Astrocyte (in vitro differentiated cells and primary cell): ENCODE measurements around the gene PPP2R5B.

Experiments
- CTCF ChIP-seq: IDR thresholded peaks from 2 replicates; pipeline ENCODE4 v1.5.1; 2011; ENCODE audit warnings: low read depth, mild to moderate bottlenecking, inconsistent platforms, low read length, moderate library complexity; ENCODE audit not compliant: insufficient read depth
- EZH2 ChIP-seq: IDR thresholded peaks from 2 replicates; pipeline ENCODE4 v1.6.1; 2012; ENCODE audit warnings: mild to moderate bottlenecking, low read length, inconsistent platforms; ENCODE audit not compliant: insufficient read depth

DNA sequence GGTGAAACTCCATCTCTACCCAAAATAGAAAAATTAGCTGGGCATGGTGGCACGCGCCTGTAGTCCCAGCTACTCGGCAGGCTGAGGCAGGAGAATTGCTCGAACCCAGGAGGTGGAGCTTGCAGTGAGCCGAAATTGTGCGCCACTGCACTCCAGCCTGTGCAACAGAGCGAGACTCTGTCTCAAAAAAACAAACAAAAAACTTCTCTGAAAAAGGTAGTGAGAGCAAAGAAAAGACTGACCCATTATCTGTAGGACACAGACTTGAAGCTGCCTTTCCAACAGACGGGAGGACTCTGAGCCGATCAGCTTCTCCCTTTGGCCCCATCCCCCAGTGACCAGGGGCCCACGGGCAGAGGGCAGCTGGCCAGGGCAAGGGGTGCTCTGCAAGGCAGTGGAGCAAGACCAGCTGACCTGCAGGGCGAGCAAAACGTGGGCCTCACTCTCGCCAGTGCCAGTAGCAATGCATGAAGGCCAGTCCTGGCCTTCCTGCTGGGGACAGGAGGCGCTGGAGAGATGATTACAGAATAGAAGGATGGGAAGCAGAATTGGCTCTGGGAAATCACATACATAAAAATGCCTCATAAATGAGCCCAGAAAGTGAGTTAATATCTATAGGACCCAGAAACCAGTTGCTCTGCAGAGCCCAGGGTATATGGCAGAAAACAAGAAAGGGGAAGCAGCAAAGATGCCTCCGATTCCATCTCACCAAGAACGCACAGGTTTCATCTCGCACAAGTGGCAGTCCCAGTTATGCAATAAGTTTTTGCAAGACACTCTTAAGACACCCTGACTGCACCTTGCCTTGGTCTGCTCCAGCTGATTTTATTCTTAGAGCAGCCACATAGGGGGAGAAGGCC is 48.9 kb upstream of the PPP2R5B start:
- TF ChIP-seq CTCF (no peak), EZH2 (no peak)
